Heart left ventricle (tissue), 13 donors: ENCODE results near the gene PCNX3.

ENCODE experiments used
- POLR2A ChIP-seq, 2 donors: fragments of 450-650 bp; IDR thresholded peaks; one replicate each; pipeline ENCODE4 v1.6.1; 2017; ENCODE audit warnings: antibody characterized with exemption in 2 of 2, mild to moderate bottlenecking in 2 of 2, moderate library complexity in 2 of 2
- TF ChIP-seq, protein P1 (sequence below), 12 donors: fragments of 200-600 bp; sonication (generic) in 4 of 12; IDR thresholded peaks; one replicate each; pipeline versions ENCODE4 v1.5.0 to v1.8.0; 2018 to 2022; ENCODE audit warnings: antibody characterized with exemption in 12 of 12, mild to moderate bottlenecking in 5 of 12
- donor health status: ischemic (EF 13 %, LVEDD 7.1; RV severe dilation, severe dysfunction).
- donor health status: DM: no; HTN: yes; CAD: no.
- donor health status: DM: no; HTN: no; CAD: no.
- donor health status: ischemic (EF 25% LVEDD 6.9; RV normal size, moderate dysfunction).
- donor health status: ischemic (EF 25% LVEDD 5.7; RV mildly dilated, moderate dysfunction).
- donor health status: ischemic (EF 35%, LVEDD 5.7; RV mildly dilated, moderate dysfunction).
- donor health status: nonischemic (EF 11% LVEDD 7.7; RV severe dilation, severe dysfunction).
- donor health status: DM: yes; HTN: yes; CAD: no.
- donor health status: PGD.
- donor health status: ischemic (EF 29% LVEDD 5.4; RV normal size, mild dysfunction).
- donor health status: nonischemic (EF 23%, LVEDD 6.1; RV moderate dilation, normal function).

- TF ChIP-seq POLR2A (IDR thresholded peaks at IDR 0.05): no peak
- TF ChIP-seq, protein P1, sequence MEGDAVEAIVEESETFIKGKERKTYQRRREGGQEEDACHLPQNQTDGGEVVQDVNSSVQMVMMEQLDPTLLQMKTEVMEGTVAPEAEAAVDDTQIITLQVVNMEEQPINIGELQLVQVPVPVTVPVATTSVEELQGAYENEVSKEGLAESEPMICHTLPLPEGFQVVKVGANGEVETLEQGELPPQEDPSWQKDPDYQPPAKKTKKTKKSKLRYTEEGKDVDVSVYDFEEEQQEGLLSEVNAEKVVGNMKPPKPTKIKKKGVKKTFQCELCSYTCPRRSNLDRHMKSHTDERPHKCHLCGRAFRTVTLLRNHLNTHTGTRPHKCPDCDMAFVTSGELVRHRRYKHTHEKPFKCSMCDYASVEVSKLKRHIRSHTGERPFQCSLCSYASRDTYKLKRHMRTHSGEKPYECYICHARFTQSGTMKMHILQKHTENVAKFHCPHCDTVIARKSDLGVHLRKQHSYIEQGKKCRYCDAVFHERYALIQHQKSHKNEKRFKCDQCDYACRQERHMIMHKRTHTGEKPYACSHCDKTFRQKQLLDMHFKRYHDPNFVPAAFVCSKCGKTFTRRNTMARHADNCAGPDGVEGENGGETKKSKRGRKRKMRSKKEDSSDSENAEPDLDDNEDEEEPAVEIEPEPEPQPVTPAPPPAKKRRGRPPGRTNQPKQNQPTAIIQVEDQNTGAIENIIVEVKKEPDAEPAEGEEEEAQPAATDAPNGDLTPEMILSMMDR (IDR thresholded peaks at IDR 0.05): no peak
Measured at GRCh38 chr11:65685981-65686380, 70.4 kb downstream of the PCNX3 start.
